K562 (cell line): Measurements from ENCODE around the gene GYPC. TPM values are rescaled to one million over a fixed set of nuclear protein-coding genes. Genes with fewer than 3 reads are reported as not detected.

Experiments used
- ATAC-seq: fragments of 200-7000 bp; cut with Tn5 transposase; 3 replicates; pipeline ENCODE4 v1.9.1; 2020; ENCODE audit warnings: moderate library complexity
- BruUV-seq: library from RNA; stranded (reverse); fragments of 400-500 nt; replicated peaks from 2 replicates; lab custom pipeline; 2021; lab: Mats Ljungman, UMichigan
- CTCF ChIA-PET: fragments of 300-600 bp; formaldehyde crosslinking; extraction: SDS; loops from one replicate; lab custom pipeline; 2021; ENCODE audit warnings: low intra/inter-chr PET ratio; lab: Yijun Ruan, JAX
- POLR2A ChIA-PET: fragments of 300-600, 350-650 bp; sonication (Branson Sonifier 250); formaldehyde crosslinking; extraction: SDS; loops from one replicate; lab custom pipeline; 2021; ENCODE audit warnings: antibody characterized with exemption, inconsistent platforms; lab: Yijun Ruan, JAX
- DNase-seq, 4 experiments: peaks; one replicate each; pipeline versions ENCODE4 v3.0.0 to v3.0.0-alpha.2; 2011 to 2018; ENCODE audit warnings: low spot score in 3 of 4, mixed read lengths in 3 of 4; ENCODE audit errors: extremely low read depth in 1 of 4
- FAIRE-seq: peaks from 2 replicates; lab custom pipeline; 2011; peaks lifted over from hg19 to GRCh38; lab: Jason Lieb, UNC
- H2AFZ ChIP-seq: 2 replicates; pipeline ENCODE4 v1.6.0; 2011; ENCODE audit warnings: low read depth, low read length, control low read depth, inconsistent platforms
- H3K27ac ChIP-seq: fragments of 200-600 bp; 3 replicates; pipeline ENCODE4 v1.8.0; 2011; ENCODE audit warnings: low read depth, mild to moderate bottlenecking, control low read depth, inconsistent platforms, low read length, moderate library complexity, mixed read lengths; ENCODE audit errors: extremely low read depth
- H3K27me3 ChIP-seq, 2 experiments: fragments of 300-600 bp in 1 of 2; 2 replicates in 1 of 2; 3 replicates in 1 of 2; pipeline versions ENCODE4 v1.6.0 to v1.8.0; 2011; ENCODE audit warnings: inconsistent platforms in 2 of 2, low read length in 2 of 2, mild to moderate bottlenecking in 1 of 2, mixed read lengths in 1 of 2, moderate library complexity in 1 of 2; ENCODE audit not compliant: control insufficient read depth in 2 of 2, insufficient read depth in 2 of 2
- H3K36me3 ChIP-seq: fragments of 300-600 bp; 3 replicates; pipeline ENCODE4 v1.8.0; 2011; ENCODE audit warnings: mild to moderate bottlenecking, low read length, inconsistent platforms; ENCODE audit not compliant: control insufficient read depth, insufficient read depth
- H3K4me1 ChIP-seq, 2 experiments: fragments of 200-600 bp in 1 of 2; replicated peaks in 1 of 2; 2 replicates in 1 of 2; 3 replicates in 1 of 2; pipeline versions ENCODE4 v1.5.1 to v1.8.0; 2011; ENCODE audit warnings: inconsistent platforms in 2 of 2, low read length in 2 of 2, mild to moderate bottlenecking in 1 of 2, mixed read lengths in 1 of 2, moderate library complexity in 1 of 2; ENCODE audit not compliant: control insufficient read depth in 2 of 2, insufficient read depth in 2 of 2
- H3K4me2 ChIP-seq: 2 replicates; pipeline ENCODE4 v1.6.1; 2011; ENCODE audit warnings: low read length, control low read depth, inconsistent platforms, mixed read lengths; ENCODE audit not compliant: insufficient read depth
- H3K4me3 ChIP-seq: fragments of 200-600 bp; sonication (generic), shearing (Covaris generic); 2 replicates; pipeline ENCODE4 v1.5.1; 2016; ENCODE audit warnings: control low read depth, inconsistent platforms
- H3K79me2 ChIP-seq: fragments of 200-600 bp; 3 replicates; pipeline ENCODE4 v1.8.0; 2011; ENCODE audit warnings: low read length, inconsistent platforms; ENCODE audit not compliant: control insufficient read depth, insufficient read depth
- H3K9ac ChIP-seq, 2 experiments: 2 replicates each; pipeline versions ENCODE4 v1.6.0 to v1.6.1; 2011; ENCODE audit warnings: low read depth in 2 of 2, low read length in 2 of 2, control low read depth in 1 of 2, inconsistent platforms in 1 of 2, mild to moderate bottlenecking in 1 of 2, mixed read lengths in 1 of 2; ENCODE audit not compliant: insufficient read depth in 1 of 2
- H3K9me1 ChIP-seq: one replicate; pipeline ENCODE4 v1.6.0; 2011; ENCODE audit warnings: inconsistent platforms, mild to moderate bottlenecking, low read length, moderate library complexity; ENCODE audit not compliant: control insufficient read depth, insufficient read depth
- H3K9me3 ChIP-seq: replicated peaks from 2 replicates; pipeline ENCODE4 v1.5.1; 2011; ENCODE audit warnings: low read depth, low read length, inconsistent platforms; ENCODE audit not compliant: control insufficient read depth, insufficient read depth
- H4K20me1 ChIP-seq: replicated peaks from 2 replicates; pipeline ENCODE4 v1.6.1; 2011; ENCODE audit warnings: low read length, inconsistent platforms, mixed read lengths; ENCODE audit not compliant: control insufficient read depth, insufficient read depth
- ELK1 ChIP-seq: sonication (generic); formaldehyde crosslinking; IDR thresholded peaks from 2 replicates; pipeline ENCODE4 v1.8.1; 2022; ENCODE audit warnings: missing genetic modification reagents
- IRF2 ChIP-seq: sonication (generic); formaldehyde crosslinking; IDR thresholded peaks from 2 replicates; pipeline ENCODE4 v1.8.1; 2022; ENCODE audit warnings: mild to moderate bottlenecking, missing genetic modification reagents
- MCM3 ChIP-seq: fragments of 450-650 bp; IDR thresholded peaks from 2 replicates; pipeline ENCODE4 v1.6.1; 2016
- NFIC ChIP-seq: fragments of 450-650 bp; IDR thresholded peaks from 2 replicates; pipeline ENCODE4 v1.6.1; 2017; ENCODE audit warnings: mild to moderate bottlenecking, inconsistent platforms
- NRF1 ChIP-seq, 2 experiments: fragments of 450-650 bp; IDR thresholded peaks in 1 of 2; conservative IDR thresholded peaks in 1 of 2; 2 replicates each; pipeline ENCODE4 v1.6.1; 2014; ENCODE audit warnings: mild to moderate bottlenecking in 2 of 2
- RAD21 ChIP-seq, 2 experiments: fragments of 250-450 bp in 1 of 2; fragments of 450-650 bp in 1 of 2; sonication (Bioruptor Pico) in 1 of 2; formaldehyde crosslinking in 1 of 2; IDR thresholded peaks in 1 of 2; conservative IDR thresholded peaks in 1 of 2; 2 replicates each; pipeline versions ENCODE4 v1.4.0 to v1.8.0; 2020 to 2022; ENCODE audit warnings: mild to moderate bottlenecking in 2 of 2, moderate library complexity in 1 of 2
- ZSCAN32 ChIP-seq: fragments of 450-650 bp; formaldehyde crosslinking; IDR thresholded peaks from 2 replicates; pipeline ENCODE4 v1.4.0; 2020; ENCODE audit warnings: mild to moderate bottlenecking, moderate library complexity
- WGBS: fragments of 100-300 bp; shearing (Covaris generic); methylation state at CpG from one replicate; pipeline ENCODE4 v1.1.6; 2016; ENCODE audit warnings: low coverage, mixed read lengths; ENCODE audit not compliant: insufficient coverage; ENCODE audit errors: missing lambda C conversion rate; 5-methylcytosine and 5-hydroxymethylcytosine counted together
- in situ Hi-C: fragments of 300-500 bp; cut with MboI; formaldehyde crosslinking; loops from 4 replicates; pipeline ENCODE4 v1.15.0; 2018; ENCODE audit warnings: inconsistent platforms, mixed read lengths
- intact Hi-C: fragments of 100-400 bp; cut with micrococcal nuclease; formaldehyde crosslinking; loops from 2 replicates; pipeline ENCODE4 v1.14.2; 2022
- polyA plus RNA-seq, 8 experiments: library from polyadenylated mRNA; depleted of rRNA in 4 of 8; stranded (reverse) in 5 of 8; unstranded in 3 of 8; fragments of >200 nt; fragmentation: Nextera tagmentation in 2 of 8; fragmentation: Illumina TruSeq in 1 of 8; extraction: Ambion mirVana in 2 of 8; extraction: Trizol in 1 of 8; gene quantifications; 2 replicates each; pipeline versions ENCODE4 v1.2.1 to v1.2.3, GENCODE V29; 2011 to 2014; ENCODE audit warnings: inconsistent platforms in 1 of 8, missing spikeins in 1 of 8
- total RNA-seq, 7 experiments: library from RNA; depleted of rRNA in 6 of 7; stranded (reverse); fragments of >200 nt in 6 of 7; fragmentation: Illumina TruSeq in 2 of 7; extraction: Trizol in 2 of 7; gene quantifications; 2 replicates each; pipeline versions ENCODE4 v1.2.1 to v1.2.3, GENCODE V29; 2011 to 2021; ENCODE audit warnings: low replicate concordance in 1 of 7
- TF ChIP-seq, protein P1 (sequence below): fragments of 250-450 bp; sonication (Bioruptor Pico); IDR thresholded peaks from 2 replicates; pipeline ENCODE4 v1.4.0; 2020; ENCODE audit warnings: mild to moderate bottlenecking

The GYPC gene
- total and polyA plus RNA-seq, 9 of the 15 experiments (the other 6 are each of a cell fraction or from before 2014, with no cell fraction given): 50.6 to 282 (median 194) TPM

DNA sequence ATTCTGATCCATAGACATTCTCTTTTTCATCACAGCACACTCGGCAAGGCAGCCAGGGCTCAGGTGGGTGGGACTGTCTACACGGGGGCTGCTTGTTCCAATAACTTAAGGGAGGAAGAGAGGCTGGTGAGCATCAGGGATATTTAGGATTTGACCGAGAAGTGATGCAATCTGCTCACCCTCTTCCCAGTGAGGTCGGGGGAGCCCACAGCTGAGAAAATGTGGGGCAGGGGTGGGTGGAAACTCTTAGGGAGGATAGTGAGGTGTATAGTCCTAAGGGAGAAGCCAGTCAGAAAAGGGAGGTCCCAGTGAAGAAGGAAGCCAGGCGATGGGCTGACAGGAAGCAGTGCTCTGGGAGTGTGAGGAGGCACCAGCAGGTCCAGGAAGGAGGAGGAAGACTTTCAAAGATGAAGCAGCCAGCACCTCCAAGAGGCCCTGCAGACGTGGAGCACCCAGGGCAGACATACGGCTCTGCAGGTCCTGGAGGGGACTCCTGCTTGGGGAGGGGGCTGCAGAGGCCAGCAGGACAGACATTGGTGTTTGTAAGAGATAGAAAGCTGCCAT lies 76.8 kb downstream of the GYPC start:
- intact Hi-C loops (no loop called here), in situ Hi-C loops (no loop called here)
- ATAC-seq (peak; percentile 51), FAIRE-seq (no peak), DNase-seq (no peak)
- Histone ChIP-seq H3K27ac (no peak overlapping the region), H3K4me3 (no peak overlapping the region), H3K27me3 (peaks cover 0 to 40% of the 10 kb centered on the region in 2 experiments; a peak in 4 of 5 replicates), H3K36me3 (no peaks in the 10 kb centered on the region), H3K4me2 (no peak overlapping the region), H4K20me1 (peaks cover 3% of the 10 kb centered on the region; the same call in 1 of the 2 replicates), H3K9me1 (no peaks in the 10 kb centered on the region), H3K4me1 (no peaks in the 10 kb centered on the region), H3K79me2 (no peaks in the 10 kb centered on the region), H3K9me3 (no peaks in the 10 kb centered on the region), H2AFZ (no peak overlapping the region), H3K9ac (no peak overlapping the region)
- POLR2A ChIA-PET: no interaction called here
- peak in 1 of 2 experiments; percentile 19; a peak in 1 of 4 replicates for TF ChIP-seq RAD21 (CRISPR knock-in tag; conservative IDR thresholded peaks at IDR 0.05 in 1 of 2, IDR thresholded peaks at IDR 0.05 in 1 of 2)
- no peak for TF ChIP-seq ELK1 (CRISPR knock-in tag)
- no peak for TF ChIP-seq ZSCAN32
- TF ChIP-seq MCM3: no peak
- no peak for TF ChIP-seq NRF1 (conservative IDR thresholded peaks at IDR 0.05 in 1 of 2, IDR thresholded peaks at IDR 0.05 in 1 of 2)
- no peak for TF ChIP-seq NFIC
- TF ChIP-seq, protein P1, sequence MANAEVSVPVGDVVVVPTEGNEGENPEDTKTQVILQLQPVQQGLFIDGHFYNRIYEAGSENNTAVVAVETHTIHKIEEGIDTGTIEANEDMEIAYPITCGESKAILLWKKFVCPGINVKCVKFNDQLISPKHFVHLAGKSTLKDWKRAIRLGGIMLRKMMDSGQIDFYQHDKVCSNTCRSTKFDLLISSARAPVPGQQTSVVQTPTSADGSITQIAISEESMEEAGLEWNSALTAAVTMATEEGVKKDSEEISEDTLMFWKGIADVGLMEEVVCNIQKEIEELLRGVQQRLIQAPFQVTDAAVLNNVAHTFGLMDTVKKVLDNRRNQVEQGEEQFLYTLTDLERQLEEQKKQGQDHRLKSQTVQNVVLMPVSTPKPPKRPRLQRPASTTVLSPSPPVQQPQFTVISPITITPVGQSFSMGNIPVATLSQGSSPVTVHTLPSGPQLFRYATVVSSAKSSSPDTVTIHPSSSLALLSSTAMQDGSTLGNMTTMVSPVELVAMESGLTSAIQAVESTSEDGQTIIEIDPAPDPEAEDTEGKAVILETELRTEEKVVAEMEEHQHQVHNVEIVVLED (CRISPR knock-in tag): no peak
- no peak for TF ChIP-seq IRF2 (CRISPR knock-in tag)
- WGBS: 1% methylated on average over 7 of the region's 7 CpGs
- BruUV-seq: no TSS peak
- CTCF ChIA-PET: no interaction called here
